ENCODE results near the gene DTD1.

GRCh38 chr20:18676396-18676795 is 88.5 kb downstream of the DTD1 start:
- TF ChIP-seq EZH2 (IDR thresholded peaks at IDR 0.05; ENCODE audit: insufficient read depth, low read length) (no peak), CTCF (IDR thresholded peaks at IDR 0.05; ENCODE audit: insufficient read depth, low read depth, low read length) (no peak)

Measured in astrocyte (in vitro differentiated cells and primary cell).